GM13976 (cell line): ENCODE measurements around the gene FAT2.

ENCODE experiments used
- DNase-seq: peaks from one replicate; pipeline ENCODE4 v3.0.0; 2012; ENCODE audit warnings: low spot score
- CTCF ChIP-seq: IDR thresholded peaks from 2 replicates; pipeline ENCODE4 v1.5.1; 2012; ENCODE audit warnings: borderline replicate concordance, mild to moderate bottlenecking; ENCODE audit not compliant: insufficient read depth; ENCODE audit errors: extremely low read depth, missing control alignments, control extremely low read depth
- in situ Hi-C: fragments of 300-500 bp; cut with MboI; formaldehyde crosslinking; loops from one replicate; pipeline ENCODE4 v1.12.0; 2022; ENCODE audit warnings: low sequenced_read_pairs, mixed read lengths, inconsistent platforms; ENCODE audit not compliant: unreplicated experiment

FAT2 gene

GRCh38 chr5:151557466-151557865, 33.7 kb downstream of the FAT2 start:
- TF ChIP-seq CTCF, result no peak
- no peak for DNase-seq
- in situ Hi-C loops, result no loop called here

GRCh38 chr5:151556806-151557205, 34.3 kb downstream of the FAT2 start:
- in situ Hi-C loops, result no loop called here
- no peak for DNase-seq
- no peak for TF ChIP-seq CTCF

- in situ Hi-C loops, result no loop called here
- no peak for DNase-seq
- no peak for TF ChIP-seq CTCF
Observed at GRCh38 chr5:151555760-151556576, 35.2 kb downstream of the FAT2 start.

- TF ChIP-seq CTCF, result no peak
- no peak for DNase-seq
- in situ Hi-C loops, result no loop called here
Observed at GRCh38 chr5:151553695-151554094, 37.4 kb downstream of the FAT2 start.

GRCh38 chr5:151553130-151553670, 37.9 kb downstream of the FAT2 start:
- in situ Hi-C loops, result no loop called here
- DNase-seq, result no peak
- no peak for TF ChIP-seq CTCF

- in situ Hi-C loops, result no loop called here
- DNase-seq, result no peak
- no peak for TF ChIP-seq CTCF
Observed at GRCh38 chr5:151551985-151552384, 39.1 kb downstream of the FAT2 start.

- DNase-seq, result no peak
- no peak for TF ChIP-seq CTCF
- in situ Hi-C loops, result no loop called here
Observed at GRCh38 chr5:151550146-151550545, 41.0 kb downstream of the FAT2 start.
